GM21737 (cell line): ENCODE measurements around the gene RBM17.
"Not testable (repeated sequence)": the region's sequence is repeated elsewhere in the genome, so short reads cannot be mapped to it uniquely, and the experiment has no call there.

Experiments used
- ATAC-seq: cut with Tn5 transposase; IDR thresholded peaks from one replicate; pipeline ENCODE4 v1.9.1; 2021; ENCODE audit warnings: mild to moderate bottlenecking, moderate library complexity; ENCODE audit not compliant: unreplicated experiment

The RBM17 gene

GRCh38 chr10:6055929-6056328, 32.9 kb upstream of the RBM17 start:
- ATAC-seq, result no peak

GRCh38 chr10:6056411-6057135, 32.3 kb upstream of the RBM17 start:
- ATAC-seq, result no peak

GRCh38 chr10:6058682-6059475, 30.0 kb upstream of the RBM17 start:
- ATAC-seq, result no peak

GRCh38 chr10:6059506-6059905, 29.3 kb upstream of the RBM17 start:
- ATAC-seq, result no peak

- ATAC-seq, result no peak
Measured at GRCh38 chr10:6061056-6061455, 27.8 kb upstream of the RBM17 start.

- ATAC-seq, result no peak
Measured at GRCh38 chr10:6062101-6062771, 26.6 kb upstream of the RBM17 start, which contains the start of gene IL2RA. Gene IL2RA (minus strand): TSS chr10:6062367. CDS start chr10:6062151, 216 bp downstream.

GRCh38 chr10:6064119-6064518, 24.7 kb upstream of the RBM17 start:
- ATAC-seq, result no peak

GRCh38 chr10:6064726-6065125, 24.1 kb upstream of the RBM17 start:
- not testable (repeated sequence) for ATAC-seq

- no peak for ATAC-seq
Measured at GRCh38 chr10:6065406-6065805, 23.4 kb upstream of the RBM17 start.

- no peak for ATAC-seq
Measured at GRCh38 chr10:6065835-6066234, 23.0 kb upstream of the RBM17 start.

GRCh38 chr10:6067457-6067856, 21.4 kb upstream of the RBM17 start:
- ATAC-seq, result no peak

- ATAC-seq, result no peak
Measured at GRCh38 chr10:6068006-6068405, 20.8 kb upstream of the RBM17 start.

GRCh38 chr10:6068422-6068821, 20.4 kb upstream of the RBM17 start:
- ATAC-seq, result peak; percentile 50

GRCh38 chr10:6069081-6069931, 19.5 kb upstream of the RBM17 start:
- ATAC-seq, result no peak

GRCh38 chr10:6070660-6071059, 18.2 kb upstream of the RBM17 start:
- no peak for ATAC-seq

GRCh38 chr10:6071181-6072175, 17.4 kb upstream of the RBM17 start:
- no peak for ATAC-seq

GRCh38 chr10:6072215-6072934, 16.5 kb upstream of the RBM17 start:
- peak; percentile 39 for ATAC-seq

GRCh38 chr10:6074489-6075301, 14.1 kb upstream of the RBM17 start:
- ATAC-seq, result no peak
